ENCODE results near the gene DERA.

GRCh38 chr12:16021676-16022075, 110.5 kb downstream of the DERA start:
- TF ChIP-seq CTCF (IDR thresholded peaks at IDR 0.05): no peak
- no peak for TF ChIP-seq POLR2AphosphoS5 (IDR thresholded peaks at IDR 0.05; ENCODE audit: insufficient read depth in 1 of 2, low read depth in 1 of 2)
- no peak for TF ChIP-seq POLR2A (IDR thresholded peaks at IDR 0.05)

Measured in vagina (tissue), 2 donors.